Fibroblast of mammary gland (primary cell): Measurements from ENCODE around the gene CNOT1.

ENCODE experiments used
- DNase-seq: peaks from one replicate; pipeline ENCODE4 v3.0.0-alpha.2; 2010; ENCODE audit warnings: low read depth
- H3K4me3 ChIP-seq: 2 replicates; pipeline ENCODE4 v1.5.1; 2011; ENCODE audit warnings: low read depth, mild to moderate bottlenecking, low read length, moderate library complexity; ENCODE audit not compliant: control insufficient read depth
- CTCF ChIP-seq: conservative IDR thresholded peaks from 2 replicates; pipeline ENCODE4 v1.5.1; 2011; ENCODE audit warnings: low read depth, low read length, inconsistent platforms; ENCODE audit not compliant: control insufficient read depth, insufficient read depth

CNOT1 gene

GRCh38 chr16:58510776-58511628, 118.6 kb downstream of the CNOT1 start:
- no peak for DNase-seq
- no peak for TF ChIP-seq CTCF
- H3K4me3 ChIP-seq, result no peak overlapping the region

- DNase-seq, result no peak
- TF ChIP-seq CTCF, result no peak
- H3K4me3 ChIP-seq, result no peak overlapping the region
These were observed 119.4 kb downstream of the CNOT1 start for GRCh38 chr16:58510097-58510775.

- DNase-seq, result no peak
- TF ChIP-seq CTCF, result no peak
- no peak overlapping the region for H3K4me3 ChIP-seq
These were observed 120.2 kb downstream of the CNOT1 start for GRCh38 chr16:58509256-58510096.

- H3K4me3 ChIP-seq, result no peak overlapping the region
- no peak for DNase-seq
- no peak for TF ChIP-seq CTCF
These were observed 120.9 kb downstream of the CNOT1 start for GRCh38 chr16:58508671-58509251.

GRCh38 chr16:58507963-58508670, 121.5 kb downstream of the CNOT1 start:
- DNase-seq, result no peak
- no peak overlapping the region for H3K4me3 ChIP-seq
- TF ChIP-seq CTCF, result no peak
